Stimulated activated CD4-positive, alpha-beta T cell treated with anti-CD3 and anti-CD28 coated beads, Interleukin-15, amount 100 ng/mL, for 48 hours (primary cell): ENCODE data around the gene DDX50.
A peak's percentile ranks its signal among the peaks of the same experiment; 100 is the strongest.

Experiments used
- DNase-seq, 2 donors: peaks; one replicate each; pipeline ENCODE4 v3.0.0-alpha.2; 2020; ENCODE audit warnings: low read depth in 2 of 2

DDX50 gene

DNA sequence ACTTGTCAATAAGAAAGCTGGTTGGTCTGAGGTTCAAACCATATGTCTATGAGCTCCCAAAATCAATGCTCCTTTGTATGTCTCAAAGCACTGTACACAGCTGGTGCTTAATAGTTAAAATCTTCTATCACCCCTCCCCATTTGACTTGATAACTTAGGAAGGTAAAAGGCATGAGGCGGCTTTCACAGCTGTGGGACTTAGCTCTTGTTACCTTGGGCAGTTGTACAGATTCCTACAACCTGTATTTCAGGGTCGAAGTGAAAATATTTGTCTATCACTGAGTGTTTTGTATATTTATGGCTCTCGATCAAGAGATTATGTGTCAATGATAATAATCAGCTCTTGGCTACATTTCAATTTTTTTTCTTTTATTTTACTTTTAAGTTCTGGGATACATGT, 86.5 kb downstream of the DDX50 start:
- no peak for DNase-seq

DNA sequence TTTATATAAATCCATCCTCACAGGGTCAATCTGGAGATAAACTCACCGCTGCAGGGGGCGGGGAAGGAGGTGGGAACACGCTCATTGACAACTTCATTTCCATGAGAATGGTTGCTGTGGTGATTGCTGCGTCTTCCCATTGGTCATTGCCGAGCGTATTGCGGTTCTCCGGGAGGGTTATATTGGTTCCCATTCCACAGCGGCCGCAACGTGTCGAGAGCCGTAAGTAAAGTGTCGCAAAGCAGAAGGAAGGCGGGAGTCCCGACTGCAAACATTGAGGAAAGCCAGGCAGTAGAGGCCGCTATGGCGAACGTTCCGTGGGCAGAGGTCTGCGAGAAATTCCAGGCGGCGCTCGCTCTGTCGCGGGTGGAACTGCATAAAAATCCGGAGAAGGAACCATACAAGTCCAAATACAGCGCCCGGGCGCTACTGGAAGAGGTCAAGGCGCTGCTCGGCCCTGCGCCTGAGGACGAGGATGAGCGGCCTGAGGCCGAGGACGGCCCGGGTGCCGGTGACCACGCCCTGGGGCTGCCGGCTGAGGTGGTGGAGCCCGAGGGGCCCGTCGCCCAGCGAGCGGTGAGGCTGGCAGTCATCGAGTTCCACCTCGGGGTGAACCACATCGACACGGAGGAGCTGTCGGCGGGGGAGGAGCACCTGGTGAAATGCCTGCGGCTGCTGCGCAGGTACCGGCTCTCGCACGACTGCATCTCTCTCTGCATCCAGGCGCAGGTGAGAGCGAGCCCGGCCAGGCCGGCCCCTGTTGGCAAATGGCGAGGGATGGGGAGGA, 87.6 kb downstream of the DDX50 start, which contains the start of gene KIFBP:
Gene KIFBP, plus strand, starts transcription at position 274 of the 787 bp plus-strand sequence. Its CDS starts 30 bp downstream, at position 304.
- DNase-seq: peak; percentile 77 to 79

DNA sequence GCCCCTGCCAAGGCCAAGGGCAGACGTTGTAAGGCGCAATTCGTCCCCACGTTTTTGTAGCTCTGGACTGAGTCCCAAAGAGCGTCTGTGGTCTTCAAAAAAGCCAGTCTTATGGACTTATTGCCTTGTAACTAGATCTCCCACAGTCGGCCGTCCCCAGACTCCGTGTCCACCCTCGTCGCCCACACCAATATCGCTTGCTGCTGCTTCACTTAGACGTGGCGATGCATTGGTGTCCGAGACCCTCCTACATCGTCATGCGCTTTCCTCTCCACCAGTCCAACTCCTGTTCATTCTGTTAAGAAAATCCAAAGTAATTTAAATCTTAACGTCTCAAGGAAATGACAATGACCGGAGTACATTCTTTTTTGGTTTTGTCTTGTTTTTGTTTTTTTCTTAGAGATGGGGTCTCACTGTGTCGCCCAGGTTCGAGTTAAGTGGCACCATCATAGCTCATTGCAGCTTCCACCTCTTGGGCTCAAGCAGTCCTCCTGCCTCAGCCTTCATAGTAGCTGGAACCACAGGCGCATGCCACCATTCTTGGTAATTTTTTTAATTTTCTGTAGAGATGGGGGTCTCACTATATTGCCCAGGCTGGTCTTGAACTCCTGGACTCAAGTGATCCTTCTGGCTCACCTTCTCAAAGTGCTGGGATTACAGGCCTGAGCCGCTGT, 88.3 kb downstream of the DDX50 start:
- no peak for DNase-seq

DNA sequence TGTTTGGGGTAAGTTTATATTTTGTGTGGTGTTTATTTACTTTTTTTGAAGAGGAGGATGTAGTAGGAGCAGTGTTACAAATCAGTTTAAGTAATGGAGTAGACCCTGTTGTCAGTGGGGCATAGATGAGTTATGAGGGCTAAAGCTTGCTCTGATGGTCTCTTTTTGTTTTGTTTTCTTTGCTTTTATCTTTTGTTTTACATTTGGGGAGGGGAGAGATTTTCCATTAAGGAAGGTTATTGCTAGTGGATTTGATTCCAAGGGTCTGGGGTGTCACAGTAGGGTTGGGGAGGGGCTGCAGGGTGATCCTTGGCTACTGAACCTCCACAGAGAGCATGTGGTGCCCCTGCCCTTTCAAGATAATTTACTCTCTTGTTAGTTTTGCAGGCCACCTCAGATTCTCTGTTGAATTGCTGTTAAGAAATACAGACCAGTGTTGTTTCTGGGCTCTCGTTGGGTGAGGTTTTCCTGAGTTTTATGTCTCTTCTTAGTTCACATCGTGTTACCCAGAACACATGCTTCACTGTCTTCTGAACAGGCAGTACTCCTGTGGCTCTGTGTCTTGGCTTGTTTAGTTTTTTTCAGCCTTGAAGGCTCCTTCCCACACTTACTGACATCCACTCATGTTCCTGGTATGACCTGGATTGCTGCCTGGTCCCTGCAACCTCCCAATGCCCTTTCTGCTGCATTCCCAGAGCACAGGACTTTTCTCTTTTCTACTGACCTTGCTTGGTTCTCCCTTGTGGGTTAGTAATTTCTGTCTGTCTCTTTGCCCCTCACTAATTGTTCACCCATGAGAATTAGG, 91.7 kb downstream of the DDX50 start:
- no peak for DNase-seq
